ENCODE measurements around the gene VCAM1.
A peak's percentile ranks its signal among the peaks of the same experiment; 100 is the strongest.

VCAM1 gene

DNA sequence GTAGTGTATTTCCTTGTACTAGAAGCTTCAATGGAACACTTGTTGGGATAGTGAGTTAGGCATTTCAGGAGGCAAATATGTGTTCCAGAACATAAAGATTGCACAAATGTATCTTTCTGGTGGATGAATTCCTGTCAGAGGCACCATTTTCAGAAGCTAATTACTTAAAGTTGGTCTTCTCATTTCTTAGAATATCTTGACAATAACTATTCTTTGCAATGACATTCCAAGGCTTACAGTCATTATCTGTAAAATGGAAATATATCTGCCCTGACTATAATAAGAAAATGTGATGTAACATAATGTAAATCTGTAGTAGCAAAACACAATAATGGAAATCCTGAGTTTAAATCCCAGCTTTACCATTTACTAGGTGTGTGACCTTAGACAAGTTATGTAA is 2.7 kb downstream of the VCAM1 start:
- no peak for DNase-seq

DNA sequence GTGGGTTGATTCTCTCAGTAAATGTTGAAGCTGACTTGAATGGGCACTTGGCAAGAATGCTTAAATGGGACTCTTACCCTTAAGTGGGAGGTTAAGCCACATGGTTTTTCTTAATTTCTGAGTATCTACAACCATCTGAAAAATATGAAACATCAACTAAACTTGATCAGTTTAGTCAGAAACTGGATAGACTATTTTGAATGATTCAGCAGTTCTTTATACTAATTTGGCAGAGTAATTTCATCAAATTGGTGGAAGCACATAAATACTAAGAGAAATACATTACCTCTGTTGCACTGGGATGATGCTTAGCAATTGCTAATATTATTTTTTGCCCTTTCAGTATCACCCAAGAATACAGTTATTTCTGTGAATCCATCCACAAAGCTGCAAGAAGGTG is 4.7 kb downstream of the VCAM1 start:
- DNase-seq, result no peak

DNA sequence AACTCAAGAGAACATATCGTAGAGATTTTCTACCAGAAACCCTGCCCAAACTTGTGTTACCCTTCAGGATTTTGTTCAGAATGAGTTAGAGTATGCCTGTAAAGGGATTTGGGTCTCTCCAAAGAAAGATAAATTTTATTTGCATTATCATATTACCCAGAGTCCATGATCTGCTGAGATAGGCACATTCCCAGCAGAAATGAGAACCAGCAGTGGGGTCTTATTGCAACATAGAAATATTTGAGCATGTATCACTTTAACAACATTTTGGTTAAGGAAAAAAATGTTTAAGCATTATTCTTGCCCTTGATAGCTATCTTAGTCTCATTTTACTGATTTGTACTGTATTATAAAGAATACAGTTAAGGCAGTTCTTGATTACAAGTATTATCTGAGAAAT is 10.6 kb downstream of the VCAM1 start:
- DNase-seq, result no peak

DNA sequence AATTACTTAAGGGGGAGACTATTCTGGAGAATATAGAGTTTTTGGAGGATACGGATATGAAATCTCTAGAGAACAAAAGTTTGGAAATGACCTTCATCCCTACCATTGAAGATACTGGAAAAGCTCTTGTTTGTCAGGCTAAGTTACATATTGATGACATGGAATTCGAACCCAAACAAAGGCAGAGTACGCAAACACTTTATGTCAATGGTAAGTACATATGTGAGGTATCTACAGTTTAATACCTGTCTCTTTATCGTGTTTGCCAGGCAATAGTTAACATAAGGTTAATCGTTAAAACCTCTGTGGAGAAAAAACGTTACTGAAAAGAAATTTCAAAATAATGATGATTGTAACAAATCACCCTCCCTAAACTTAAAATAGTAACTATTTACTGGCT is 11.8 kb downstream of the VCAM1 start:
- DNase-seq, result no peak

DNA sequence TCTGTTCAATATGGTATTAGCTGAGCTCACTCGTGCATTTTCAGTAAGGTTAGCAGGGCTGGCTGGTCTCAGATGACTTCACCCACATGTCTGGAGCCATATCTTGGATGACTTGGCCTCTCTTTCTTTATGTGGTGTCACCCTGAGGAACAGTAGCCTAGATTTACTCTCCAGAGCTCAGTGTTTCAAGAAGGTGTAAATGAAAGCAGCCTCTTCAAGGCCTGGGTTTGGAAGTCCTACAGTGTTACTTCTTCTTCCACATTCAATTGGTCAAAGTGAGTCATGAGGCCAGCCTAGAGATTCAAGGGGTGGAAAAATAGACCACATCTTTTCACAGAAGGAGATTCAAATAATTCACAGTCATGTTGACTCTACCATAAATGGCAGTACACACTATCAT is 12.2 kb downstream of the VCAM1 start:
- no peak for DNase-seq

DNA sequence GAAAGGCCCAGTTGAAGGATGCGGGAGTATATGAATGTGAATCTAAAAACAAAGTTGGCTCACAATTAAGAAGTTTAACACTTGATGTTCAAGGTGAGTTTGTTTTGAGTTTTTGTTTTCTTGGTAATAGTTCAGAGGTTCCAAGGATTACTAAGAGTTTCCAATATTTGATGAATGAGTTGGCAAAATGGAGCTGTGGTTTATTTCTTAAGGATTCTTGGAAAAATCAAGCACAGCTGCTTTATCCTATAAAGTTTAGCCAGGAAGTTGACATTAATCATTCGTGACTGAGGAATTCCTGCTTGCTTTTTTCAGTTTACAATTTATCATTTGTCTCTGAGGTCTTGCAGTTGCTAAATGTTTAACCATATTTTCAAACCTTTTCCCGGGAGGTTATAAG is 15.1 kb downstream of the VCAM1 start:
- no peak for DNase-seq

DNA sequence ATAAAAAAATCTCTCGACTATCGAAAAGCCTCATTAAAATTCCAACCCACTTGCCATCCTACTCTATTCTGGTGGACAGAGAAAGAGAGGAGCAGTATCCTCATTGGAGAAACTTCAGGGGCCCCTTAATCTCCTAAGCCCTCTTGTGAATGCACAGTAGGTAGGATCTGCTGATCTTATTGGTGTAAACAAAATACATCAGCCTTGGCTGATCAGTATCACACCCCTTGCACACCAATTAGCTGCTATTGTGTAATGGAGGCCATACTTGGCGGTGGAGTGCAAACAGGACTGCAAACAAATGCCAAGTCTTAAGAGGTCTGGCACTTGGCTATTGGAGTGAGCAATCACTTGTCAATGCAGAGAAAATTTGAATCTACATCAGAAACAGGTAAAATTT is 15.7 kb downstream of the VCAM1 start:
- no peak for DNase-seq

DNA sequence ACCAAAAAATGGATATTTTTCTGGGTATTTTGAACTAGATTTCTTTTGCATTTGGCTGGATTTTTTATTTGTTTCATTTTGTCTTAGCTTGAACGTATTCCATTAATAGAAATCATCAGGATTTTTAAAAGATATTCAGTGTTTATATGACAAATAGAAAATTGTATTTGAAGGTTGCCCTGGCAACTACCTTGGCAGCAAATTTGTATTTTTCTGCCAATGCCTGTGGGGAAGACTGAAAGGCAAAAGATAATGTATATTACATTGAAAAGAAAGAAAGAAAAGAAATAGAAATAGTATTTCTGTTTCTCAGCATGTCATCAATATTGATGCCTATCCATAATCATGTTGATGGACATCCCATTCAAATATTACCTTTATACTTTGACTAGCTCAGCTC is 16.8 kb downstream of the VCAM1 start:
- DNase-seq, result no peak

DNA sequence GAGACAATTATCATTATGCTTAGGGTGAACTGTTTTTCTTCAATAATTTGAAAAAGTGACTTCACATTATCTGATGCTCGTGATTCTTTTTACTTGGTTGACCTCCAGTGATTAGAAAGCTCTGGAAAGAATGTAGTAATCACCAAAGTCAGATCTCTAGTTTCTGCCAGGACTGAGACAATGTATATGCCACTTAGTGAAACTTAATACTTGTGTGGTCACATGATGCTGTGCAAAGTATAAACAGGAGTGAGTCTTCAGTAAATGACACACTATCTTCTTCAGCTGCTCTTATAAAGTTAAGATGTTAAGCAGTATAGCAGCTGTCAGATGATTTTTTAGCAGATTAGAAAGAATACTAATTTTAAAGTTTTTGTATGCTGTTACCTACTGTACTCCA is 17.2 kb downstream of the VCAM1 start:
- DNase-seq, result no peak

DNA sequence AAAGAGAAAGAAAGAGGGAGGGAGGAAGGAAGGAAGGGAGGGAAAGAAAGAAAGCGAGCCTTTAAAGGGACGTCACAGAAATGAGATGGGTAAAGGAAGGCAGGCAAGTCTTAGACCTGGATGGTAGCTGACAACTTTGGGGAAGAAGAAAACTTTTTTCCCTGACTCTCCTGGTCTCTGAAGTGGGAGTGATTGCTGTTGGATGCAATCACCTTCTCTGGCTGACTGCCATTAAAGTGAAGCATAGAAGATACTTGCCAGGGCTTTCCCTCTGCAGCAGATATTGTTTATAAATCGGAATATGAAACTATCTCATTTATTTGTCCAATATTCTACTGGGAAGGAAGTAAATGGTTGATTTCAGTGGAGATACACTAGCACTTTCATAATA is 27.0 kb downstream of the VCAM1 start:
- no peak for DNase-seq

DNA sequence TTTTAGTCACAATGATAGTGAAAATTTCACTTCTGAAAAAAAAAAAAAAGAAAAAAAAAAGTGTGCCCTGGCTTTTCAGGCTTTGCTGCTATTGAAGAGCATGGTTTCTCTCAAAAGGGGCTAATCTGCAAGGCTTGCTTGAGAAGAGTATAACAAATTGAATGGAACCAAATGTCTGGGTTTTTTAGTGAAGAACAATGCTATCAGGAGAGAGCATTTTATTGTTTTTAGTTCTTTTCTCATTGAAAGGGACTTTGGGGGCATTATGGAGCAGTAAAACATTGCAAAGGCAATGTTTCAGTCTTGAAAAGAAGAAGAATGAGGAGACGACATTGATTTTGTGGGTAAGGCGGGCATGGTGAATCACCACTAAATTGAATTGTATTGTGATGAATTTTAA is 28.2 kb downstream of the VCAM1 start:
- no peak for DNase-seq

DNA sequence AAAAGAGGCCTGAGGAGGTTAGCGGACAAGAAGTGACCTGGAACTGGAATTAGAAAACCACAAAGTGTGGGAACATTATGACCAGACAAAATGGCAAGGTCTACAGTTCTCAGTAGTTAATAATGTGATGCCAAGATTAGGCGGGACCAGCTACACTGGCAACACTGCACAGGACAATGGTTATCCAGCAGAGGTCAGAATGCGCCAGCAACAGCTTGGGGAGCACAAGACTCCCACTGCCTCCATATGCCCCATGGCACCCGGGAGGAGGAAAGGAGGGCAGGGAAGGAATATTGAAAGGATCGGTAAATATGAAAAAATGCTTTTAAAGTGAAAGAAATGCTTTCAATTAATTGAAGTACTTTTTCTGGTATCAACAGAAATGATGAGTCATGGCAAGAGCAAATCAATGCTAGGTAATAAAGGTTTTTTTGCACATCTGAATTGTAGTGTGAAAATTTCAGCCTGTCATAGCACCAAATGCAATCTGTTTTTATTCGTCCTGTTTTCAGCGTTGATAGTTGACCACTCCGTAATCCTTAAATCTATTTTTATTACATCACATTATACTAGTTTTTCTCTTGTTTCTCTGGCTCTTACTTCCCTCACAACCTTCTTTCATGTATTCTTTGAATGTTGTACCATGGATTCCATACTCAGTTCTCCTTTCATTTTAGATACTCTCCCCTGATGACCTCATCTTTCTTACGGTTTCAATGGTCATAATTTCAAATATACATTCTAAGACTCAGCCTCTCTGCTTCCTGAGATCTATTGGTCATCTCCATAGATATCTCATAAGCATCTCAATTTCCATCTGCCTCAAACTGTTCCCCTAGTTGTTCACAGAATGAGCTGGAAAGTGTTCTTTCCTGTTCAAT is 30.7 kb downstream of the VCAM1 start:
- no peak for DNase-seq

DNA sequence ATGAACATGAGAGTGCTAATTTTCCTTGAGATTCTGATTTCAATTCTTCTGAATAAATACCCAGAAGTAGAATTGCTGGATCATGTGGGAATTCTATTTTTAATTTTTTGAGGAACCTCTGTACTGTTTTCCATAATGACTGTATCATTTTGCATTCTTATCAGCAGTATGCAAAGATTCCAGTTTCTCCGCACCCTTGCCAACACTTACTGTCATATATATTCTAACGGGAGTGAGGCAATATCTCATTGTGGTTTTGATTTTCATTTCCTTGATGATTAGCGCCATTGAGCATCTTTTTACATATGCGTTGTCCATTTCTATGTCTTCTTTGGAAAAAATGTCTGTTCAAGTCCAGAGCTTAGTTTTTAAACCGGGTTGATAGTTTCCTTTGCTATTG is 33.2 kb downstream of the VCAM1 start:
- no peak for DNase-seq

DNA sequence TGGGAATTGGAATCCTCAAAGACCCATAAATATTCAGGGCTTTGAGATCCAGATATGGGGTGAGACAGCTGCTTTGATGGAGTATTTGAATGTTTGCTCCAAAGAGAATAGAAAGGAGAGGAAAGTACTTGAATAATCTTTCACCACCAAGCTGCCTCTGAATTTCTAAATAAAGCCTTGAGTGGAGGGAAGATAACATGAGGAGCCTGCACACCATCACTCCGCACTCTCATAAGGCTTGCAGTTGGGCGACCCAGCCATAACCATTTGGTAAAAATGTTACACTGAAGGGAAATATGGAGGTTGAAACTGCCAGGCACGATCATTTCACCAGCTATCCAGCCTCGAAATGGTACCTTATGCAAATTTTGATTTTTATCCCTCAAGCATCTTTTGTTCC is 38.4 kb downstream of the VCAM1 start:
- no peak for DNase-seq

DNA sequence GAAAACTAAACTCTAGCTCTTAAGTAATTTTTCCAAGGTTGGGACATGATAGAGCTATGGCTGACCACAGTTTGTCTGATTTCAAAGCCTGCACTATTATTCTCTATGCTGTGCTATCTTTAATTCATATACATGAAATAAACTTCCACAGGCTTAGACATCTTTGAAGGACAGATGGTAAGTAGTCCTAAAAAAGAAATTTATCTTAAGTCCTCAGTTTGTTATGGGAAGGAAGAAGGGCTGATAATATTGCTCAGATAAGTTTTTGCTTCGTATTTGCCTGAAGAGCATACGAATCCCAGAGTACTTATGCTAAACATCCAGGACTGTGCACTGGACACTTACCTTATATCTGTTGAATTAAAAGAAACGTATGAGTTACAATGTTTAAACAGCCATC is 39.6 kb downstream of the VCAM1 start:
- DNase-seq, result no peak

DNA sequence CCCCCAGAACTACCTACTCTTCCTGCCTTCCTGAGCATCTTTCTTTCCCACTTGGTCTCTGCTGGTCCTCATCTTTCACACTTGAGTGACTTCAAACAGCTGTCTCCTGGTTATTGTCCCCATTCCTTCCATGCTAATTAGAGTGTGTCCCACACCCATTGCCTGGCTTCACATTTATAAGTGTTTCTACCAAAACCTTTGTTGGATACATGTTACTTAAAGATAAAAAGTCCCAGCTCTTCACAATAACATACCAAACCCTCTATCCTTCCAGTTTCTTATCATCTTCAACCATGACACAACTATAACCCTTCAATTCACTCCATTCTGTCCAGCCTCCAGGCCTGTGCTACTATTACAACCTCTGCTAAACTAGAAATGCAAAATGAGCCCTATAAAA is 41.0 kb downstream of the VCAM1 start:
- DNase-seq, result no peak

DNA sequence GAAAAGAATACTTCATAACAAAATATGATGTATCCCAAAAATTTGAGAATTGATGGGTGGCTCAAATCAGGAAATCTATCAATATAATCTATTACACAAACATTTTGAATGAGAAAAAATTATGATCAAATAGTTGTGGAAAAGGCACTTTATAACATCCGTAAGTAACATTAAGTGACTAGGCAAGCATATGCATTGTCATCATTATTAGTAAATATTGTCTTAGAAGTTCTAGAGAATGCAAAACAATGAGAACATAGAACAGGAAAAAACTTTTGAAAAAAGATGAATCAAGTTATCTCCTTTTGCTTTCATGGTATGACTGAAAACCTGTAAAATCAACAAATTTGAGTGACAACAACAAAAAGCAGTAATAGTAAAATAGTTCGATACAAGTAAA is 42.9 kb downstream of the VCAM1 start:
- no peak for DNase-seq

DNA sequence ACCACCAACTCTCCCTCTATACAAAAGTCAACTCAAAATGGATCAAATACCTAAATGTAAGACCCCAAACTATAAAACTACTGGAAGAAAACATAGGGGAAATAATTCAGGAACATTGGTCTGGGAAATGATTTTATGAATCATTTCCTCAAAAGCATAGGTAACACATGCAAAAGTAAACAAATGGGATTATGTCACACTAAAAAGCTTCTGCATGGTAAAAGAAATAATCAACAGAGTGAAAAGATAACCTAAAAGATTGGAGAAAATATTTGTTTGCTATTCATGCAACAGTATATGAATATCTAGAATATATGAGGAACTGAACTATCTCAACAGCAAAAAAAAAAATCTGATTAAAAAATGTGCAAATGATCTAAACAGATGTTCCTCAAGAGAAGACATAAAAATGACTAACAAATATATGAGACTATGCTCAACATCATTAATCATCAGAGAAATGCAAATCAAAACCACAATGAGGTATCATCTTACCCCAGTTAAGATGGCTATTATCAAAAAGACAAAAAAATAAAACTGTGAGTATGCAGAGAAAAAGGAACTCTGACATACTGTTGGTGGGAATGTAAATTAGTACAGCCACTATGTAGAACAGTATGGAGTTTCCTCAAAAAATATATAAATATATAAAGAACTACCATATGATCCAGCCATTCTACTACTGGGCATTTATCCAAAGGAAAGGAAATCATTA is 47.8 kb downstream of the VCAM1 start:
- DNase-seq, result no peak

DNA sequence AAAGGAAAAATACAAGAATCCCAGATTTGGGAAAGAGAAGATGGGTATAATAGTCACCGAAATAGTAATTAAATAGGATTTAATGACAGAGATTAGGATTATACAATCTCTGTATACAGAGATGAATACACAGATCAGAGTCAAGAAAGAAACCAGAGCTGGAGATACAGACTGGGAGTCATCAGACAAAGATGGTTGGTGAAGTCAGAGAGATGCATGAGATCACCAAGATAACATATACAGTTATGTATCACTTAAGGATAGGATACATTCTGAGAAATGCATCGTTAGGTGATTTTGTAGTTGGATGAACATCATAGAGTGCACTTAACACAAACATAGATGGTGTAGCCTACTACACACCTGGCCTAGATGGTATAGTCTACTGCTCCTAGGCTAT is 49.8 kb downstream of the VCAM1 start:
- DNase-seq, result no peak

DNA sequence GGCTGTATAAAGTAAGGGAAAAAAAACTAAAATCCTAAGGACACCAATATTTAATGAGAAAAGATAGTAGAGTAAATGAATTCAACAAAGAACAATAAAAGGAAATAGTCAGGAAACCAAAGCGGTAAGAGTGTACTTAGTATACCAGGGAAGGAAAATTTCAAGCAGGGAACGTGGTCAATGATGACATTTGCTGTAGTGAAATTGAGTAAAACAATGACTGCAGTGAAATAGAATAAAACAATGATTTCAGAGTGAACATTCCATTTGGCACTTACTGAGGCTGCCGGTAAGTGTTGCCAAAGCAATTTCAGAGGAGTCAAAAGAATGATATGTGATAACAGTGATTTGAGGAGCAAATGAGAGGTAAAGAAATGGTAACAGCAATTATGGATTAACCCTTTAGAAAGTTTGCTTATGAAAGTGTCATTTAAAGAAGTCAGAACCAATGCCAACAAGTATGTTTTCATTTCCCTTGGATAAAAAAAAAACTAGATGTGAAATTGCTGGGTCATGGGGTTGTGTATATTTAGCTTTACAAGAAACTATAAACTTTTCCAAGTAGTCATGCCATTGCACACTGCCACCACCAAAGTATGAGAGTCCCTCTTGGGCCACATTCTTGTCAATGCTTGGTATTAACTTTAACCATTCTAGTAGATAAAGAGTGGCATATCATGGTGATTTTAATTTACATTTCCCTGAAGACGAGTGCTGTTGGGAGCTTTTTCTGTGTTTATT is 50.5 kb downstream of the VCAM1 start:
- peak; percentile 9 to 67 for DNase-seq

DNA sequence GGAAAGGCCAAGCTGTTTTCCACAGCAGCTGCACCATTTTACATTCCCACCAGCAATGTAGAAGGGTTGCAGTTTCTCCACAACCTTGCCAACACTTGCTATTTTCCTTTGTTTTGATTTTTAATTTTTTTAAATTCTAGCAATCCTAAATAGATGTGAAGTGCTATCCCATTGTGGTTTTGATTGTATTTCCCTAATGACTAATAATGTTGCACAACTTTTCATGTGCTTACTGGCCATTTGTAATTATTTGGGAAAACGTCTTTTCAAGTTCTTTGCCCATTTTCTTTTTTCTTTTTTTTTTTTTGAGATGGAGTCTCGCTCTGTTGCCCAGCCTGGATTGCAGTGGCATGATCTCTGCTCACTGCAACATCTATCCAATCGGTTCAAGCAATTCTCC is 53.9 kb downstream of the VCAM1 start:
- no peak for DNase-seq

DNA sequence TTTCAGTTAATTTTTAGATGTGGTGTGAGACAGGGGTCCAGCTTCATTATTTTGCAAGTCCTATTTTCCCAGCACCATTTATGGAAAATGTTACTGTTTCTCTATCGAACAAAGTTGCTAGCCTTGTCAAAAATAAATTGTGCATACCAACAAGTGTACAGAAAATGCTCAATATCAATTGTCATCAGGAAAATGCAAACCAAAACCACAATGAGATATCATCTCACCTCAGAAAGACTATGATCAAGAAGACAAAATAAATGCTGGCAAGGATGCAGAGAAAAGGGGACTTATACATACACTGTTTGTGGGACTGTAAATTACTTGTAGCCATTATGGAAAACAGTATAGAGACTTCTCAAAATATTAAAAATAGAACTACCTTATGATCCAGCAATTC is 54.8 kb downstream of the VCAM1 start:
- no peak for DNase-seq

DNA sequence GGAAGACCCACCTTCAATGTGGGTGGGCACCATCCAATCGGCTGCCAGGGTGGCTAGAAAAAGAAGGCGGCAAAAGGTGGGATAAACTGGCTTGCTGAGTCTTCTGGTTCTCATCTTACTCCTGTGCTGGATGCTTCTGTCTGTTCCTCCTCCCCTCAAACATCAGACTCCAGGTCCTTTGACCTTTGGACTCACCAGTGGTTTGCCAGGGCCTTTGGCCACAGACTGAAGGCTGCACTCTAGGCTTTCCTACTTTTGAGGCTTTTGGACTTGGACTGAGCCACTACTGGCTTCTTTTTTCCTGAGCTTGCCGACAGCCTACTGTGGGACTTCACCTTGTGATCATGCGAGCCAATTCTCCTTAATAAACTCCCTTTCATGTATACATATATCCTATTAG is 55.9 kb downstream of the VCAM1 start:
- no peak for DNase-seq

DNA sequence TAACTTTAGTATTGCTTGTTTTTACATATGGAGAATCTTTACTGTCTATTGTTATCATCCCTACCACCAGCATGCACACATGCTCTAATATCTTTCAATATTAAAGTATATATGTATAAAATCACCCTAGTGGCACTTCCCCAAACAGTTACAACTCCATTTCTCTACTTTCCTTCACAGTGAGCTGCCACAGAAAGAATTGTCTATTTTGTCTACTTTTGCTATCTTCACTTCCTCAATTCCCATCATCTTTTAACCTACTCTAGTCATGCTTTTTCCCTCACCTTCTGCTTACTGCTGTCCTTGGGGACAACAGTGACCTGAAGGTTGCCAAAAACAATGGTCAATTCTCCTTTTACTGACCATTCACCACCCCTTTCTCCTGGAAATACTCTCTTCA is 59.2 kb downstream of the VCAM1 start:
- peak in 1 of 2 donors; percentile 32 for DNase-seq

All from inflammatory macrophage (primary cell).